Smooth muscle cell (in vitro differentiated cells): ENCODE measurements around the gene HS3ST5. TPM values are rescaled to one million over a fixed set of nuclear protein-coding genes. Genes with fewer than 3 reads are reported as not detected.

Source experiments
- DNase-seq: peaks from one replicate; lab custom pipeline; 2025; ENCODE audit not compliant: unreplicated experiment; lab: John Stamatoyannopoulos, UW
- H2AFZ ChIP-seq: fragments of 200-600 bp; sonication (generic); 2 replicates; pipeline ENCODE4 v1.6.0; 2016; ENCODE audit warnings: antibody characterized with exemption, low read depth, mild to moderate bottlenecking
- H3F3A ChIP-seq: fragments of 200-600 bp; sonication (generic); 2 replicates; pipeline ENCODE4 v1.6.0; 2017; ENCODE audit warnings: antibody characterized with exemption, low read depth
- H3K27ac ChIP-seq: fragments of 200-600 bp; sonication (generic); 2 replicates; pipeline ENCODE4 v1.5.1; 2016; ENCODE audit warnings: low read depth, mild to moderate bottlenecking
- H3K27me3 ChIP-seq: fragments of 200-600 bp; sonication (generic); 2 replicates; pipeline ENCODE4 v1.6.1; 2016; ENCODE audit warnings: low read depth, mild to moderate bottlenecking
- H3K36me3 ChIP-seq: fragments of 200-600 bp; sonication (generic); 2 replicates; pipeline ENCODE4 v1.5.1; 2016; ENCODE audit warnings: low read depth
- H3K4me1 ChIP-seq: fragments of 200-600 bp; sonication (generic); 2 replicates; pipeline ENCODE4 v1.5.1; 2016; ENCODE audit warnings: low read depth
- H3K4me2 ChIP-seq: fragments of 200-600 bp; sonication (generic); 2 replicates; pipeline ENCODE4 v1.6.0; 2016; ENCODE audit warnings: mild to moderate bottlenecking
- H3K4me3 ChIP-seq: fragments of 200-600 bp; sonication (generic); 2 replicates; pipeline ENCODE4 v1.5.1; 2016; ENCODE audit warnings: mild to moderate bottlenecking
- H3K79me2 ChIP-seq: fragments of 200-600 bp; sonication (generic); 2 replicates; pipeline ENCODE4 v1.6.0; 2016; ENCODE audit warnings: low read depth, mild to moderate bottlenecking
- H3K9ac ChIP-seq: fragments of 200-600 bp; sonication (generic); 2 replicates; pipeline ENCODE4 v1.6.0; 2016; ENCODE audit warnings: low read depth
- H3K9me3 ChIP-seq: fragments of 200-600 bp; sonication (generic); replicated peaks from 2 replicates; pipeline ENCODE4 v1.5.1; 2016; ENCODE audit warnings: low read depth
- H4K20me1 ChIP-seq: fragments of 200-600 bp; sonication (generic); 2 replicates; pipeline ENCODE4 v1.6.0; 2016; ENCODE audit warnings: low read depth
- WGBS: methylation state at CpG from one replicate; pipeline ENCODE4 v1.1.7; 2016; ENCODE audit warnings: low lambda C conversion rate; 5-methylcytosine and 5-hydroxymethylcytosine counted together
- polyA plus RNA-seq: library from polyadenylated mRNA; unstranded; fragments of >200 nt; fragmentation: Nextera tagmentation; extraction: Ambion mirVana; gene quantifications from 2 replicates; pipeline ENCODE4 v1.2.1, GENCODE V29; 2016
- small RNA-seq: library from RNA; depleted of rRNA; stranded (forward); fragments of <200 nt; gene quantifications from one replicate; pipeline ENCODE3, GENCODE V24; 2014
- total RNA-seq: library from RNA; depleted of rRNA; stranded (reverse); fragments of >200 nt; gene quantifications from 2 replicates; pipeline ENCODE4 v1.2.3, GENCODE V29; 2014
- TF ChIP-seq, protein P1 (sequence below): fragments of 200-600 bp; sonication (generic); IDR thresholded peaks from 2 replicates; pipeline ENCODE4 v1.5.1; 2017; ENCODE audit warnings: borderline replicate concordance, mild to moderate bottlenecking, antibody characterized with exemption; ENCODE audit not compliant: insufficient read depth, poor library complexity, severe bottlenecking

Gene HS3ST5
- total and polyA plus RNA-seq, 2 experiments from 2014 or later: 0.18 to 0.25 TPM

DNA sequence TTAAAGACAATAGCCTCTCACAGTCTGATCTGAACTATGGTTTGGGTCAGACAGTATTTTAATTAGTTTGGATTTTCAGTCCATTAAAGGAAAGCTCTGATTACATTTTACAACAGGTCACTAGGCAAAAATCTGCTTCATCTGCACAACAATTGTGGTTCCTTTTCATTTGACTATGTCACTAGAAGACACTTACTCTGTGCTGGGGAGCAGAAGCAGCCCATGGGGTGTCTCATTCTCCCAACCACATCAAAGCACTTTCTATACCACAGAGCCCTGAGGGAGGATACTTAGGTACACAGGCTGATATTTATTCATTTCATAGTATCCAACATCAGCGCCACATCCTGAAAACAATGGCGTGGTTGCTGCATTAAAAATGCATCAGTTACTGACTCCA is 335.3 kb downstream of the HS3ST5 start:
- Histone ChIP-seq H3K4me3 (peak overlapping the region; percentile 60), H2AFZ (no peak overlapping the region), H3K27ac (peak overlapping the region; percentile 93), H3K79me2 (peaks cover 84% of the 10 kb centered on the region), H3K4me2 (peak overlapping the region; percentile 88), H3F3A (peaks cover 4% of the 10 kb centered on the region), H4K20me1 (no peaks in the 10 kb centered on the region), H3K27me3 (no peaks in the 10 kb centered on the region), H3K36me3 (no peaks in the 10 kb centered on the region), H3K9ac (peak overlapping the region; percentile 80), H3K9me3 (no peaks in the 10 kb centered on the region), H3K4me1 (peaks cover 17% of the 10 kb centered on the region)
- TF ChIP-seq, protein P1, sequence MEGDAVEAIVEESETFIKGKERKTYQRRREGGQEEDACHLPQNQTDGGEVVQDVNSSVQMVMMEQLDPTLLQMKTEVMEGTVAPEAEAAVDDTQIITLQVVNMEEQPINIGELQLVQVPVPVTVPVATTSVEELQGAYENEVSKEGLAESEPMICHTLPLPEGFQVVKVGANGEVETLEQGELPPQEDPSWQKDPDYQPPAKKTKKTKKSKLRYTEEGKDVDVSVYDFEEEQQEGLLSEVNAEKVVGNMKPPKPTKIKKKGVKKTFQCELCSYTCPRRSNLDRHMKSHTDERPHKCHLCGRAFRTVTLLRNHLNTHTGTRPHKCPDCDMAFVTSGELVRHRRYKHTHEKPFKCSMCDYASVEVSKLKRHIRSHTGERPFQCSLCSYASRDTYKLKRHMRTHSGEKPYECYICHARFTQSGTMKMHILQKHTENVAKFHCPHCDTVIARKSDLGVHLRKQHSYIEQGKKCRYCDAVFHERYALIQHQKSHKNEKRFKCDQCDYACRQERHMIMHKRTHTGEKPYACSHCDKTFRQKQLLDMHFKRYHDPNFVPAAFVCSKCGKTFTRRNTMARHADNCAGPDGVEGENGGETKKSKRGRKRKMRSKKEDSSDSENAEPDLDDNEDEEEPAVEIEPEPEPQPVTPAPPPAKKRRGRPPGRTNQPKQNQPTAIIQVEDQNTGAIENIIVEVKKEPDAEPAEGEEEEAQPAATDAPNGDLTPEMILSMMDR: no peak
- WGBS: 27% methylated on average over 2 of the region's 2 CpGs
- DNase-seq: no peak

Small RNAs within 50 kb of the gene (small RNA-seq; reads per million reads assigned to genes)
- gene RNA5SP213: 0.08 reads per million
